Endothelial cell of umbilical vein (primary cell): ENCODE data around the gene PPP1R3D. TPM values are rescaled to one million over a fixed set of nuclear protein-coding genes. Genes with fewer than 3 reads are reported as not detected.
A peak's percentile ranks its signal among the peaks of the same experiment; 100 is the strongest.

Experiments
- BruUV-seq: library from RNA; stranded (reverse); fragments of 400-500 nt; replicated peaks from 2 replicates; lab custom pipeline; 2021; lab: Mats Ljungman, UMichigan
- CTCF ChIA-PET: fragments of 300-600, 350-600 bp; sonication (Branson Sonifier 250); formaldehyde crosslinking; loops from one replicate; lab custom pipeline; 2021; ENCODE audit warnings: antibody characterized with exemption, inconsistent platforms; lab: Charles Lee
- POLR2A ChIA-PET: fragments of 300-600, 350-600 bp; sonication (Branson Sonifier 250); formaldehyde crosslinking; loops from one replicate; lab custom pipeline; 2021; ENCODE audit warnings: antibody characterized with exemption, inconsistent platforms; lab: Charles Lee
- DNase-seq: peaks from one replicate; pipeline ENCODE4 v3.0.0-alpha.2; 2011; ENCODE audit warnings: low read depth, low spot score
- FAIRE-seq: peaks from 2 replicates; lab custom pipeline; 2011; peaks lifted over from hg19 to GRCh38; lab: Jason Lieb, UNC
- H2AFZ ChIP-seq: 2 replicates; pipeline ENCODE4 v1.6.0; 2012; ENCODE audit warnings: low read depth, low read length, control low read depth, inconsistent platforms
- H3K27ac ChIP-seq: 2 replicates; pipeline ENCODE4 v1.5.1; 2011; ENCODE audit warnings: low read depth, mild to moderate bottlenecking, control low read depth, low read length, moderate library complexity; ENCODE audit not compliant: insufficient read depth
- H3K27me3 ChIP-seq, 2 experiments: 2 replicates each; pipeline versions ENCODE4 v1.6.0 to v1.6.1; 2011; ENCODE audit warnings: low read length in 2 of 2, mixed read lengths in 1 of 2; ENCODE audit not compliant: control insufficient read depth in 2 of 2, insufficient read depth in 2 of 2
- H3K36me3 ChIP-seq, 2 experiments: 2 replicates in 1 of 2; 3 replicates in 1 of 2; pipeline ENCODE4 v1.5.1; 2011; ENCODE audit warnings: low read length in 2 of 2, mild to moderate bottlenecking in 1 of 2, moderate library complexity in 1 of 2; ENCODE audit not compliant: control insufficient read depth in 2 of 2, insufficient read depth in 2 of 2; ENCODE audit errors: extremely low read depth in 1 of 2
- H3K4me1 ChIP-seq: 3 replicates; pipeline ENCODE4 v1.5.1; 2011; ENCODE audit warnings: mild to moderate bottlenecking, low read length; ENCODE audit not compliant: control insufficient read depth, insufficient read depth; ENCODE audit errors: extremely low read depth
- H3K4me2 ChIP-seq: 2 replicates; pipeline ENCODE4 v1.6.1; 2011; ENCODE audit warnings: low read length, control low read depth, mixed read lengths; ENCODE audit not compliant: insufficient read depth
- H3K4me3 ChIP-seq, 3 experiments: fragments of 200-600 bp in 1 of 3; sonication (generic), shearing (Covaris generic) in 1 of 3; replicated peaks in 1 of 3; 2 replicates each; pipeline ENCODE4 v1.5.1; 2011 to 2016; ENCODE audit warnings: control low read depth in 3 of 3, low read length in 3 of 3, mild to moderate bottlenecking in 2 of 3, inconsistent platforms in 1 of 3, low read depth in 1 of 3, moderate library complexity in 1 of 3; ENCODE audit not compliant: insufficient read depth in 1 of 3
- H3K79me2 ChIP-seq: 2 replicates; pipeline ENCODE4 v1.6.0; 2012; ENCODE audit warnings: low read length, inconsistent platforms; ENCODE audit not compliant: control insufficient read depth, insufficient read depth
- H3K9ac ChIP-seq: replicated peaks from 2 replicates; pipeline ENCODE3; 2011; ENCODE audit warnings: low read length, control low read depth; ENCODE audit not compliant: insufficient read depth; ENCODE audit errors: extremely low read depth
- H3K9me1 ChIP-seq: replicated peaks from 3 replicates; pipeline ENCODE4 v1.6.0; 2011; ENCODE audit warnings: mild to moderate bottlenecking, low read length; ENCODE audit not compliant: control insufficient read depth, insufficient read depth; ENCODE audit errors: extremely low read depth
- H3K9me3 ChIP-seq: replicated peaks from 2 replicates; pipeline ENCODE4 v1.5.1; 2012; ENCODE audit warnings: low read length, inconsistent platforms; ENCODE audit not compliant: control insufficient read depth, insufficient read depth
- H4K20me1 ChIP-seq: replicated peaks from 2 replicates; pipeline ENCODE3; 2011; ENCODE audit warnings: mild to moderate bottlenecking, low read length; ENCODE audit not compliant: control insufficient read depth, insufficient read depth; ENCODE audit errors: extremely low read depth
- CTCF ChIP-seq, 2 donors: IDR thresholded peaks; 1 replicate in 1 of 2; 2 replicates in 1 of 2; pipeline ENCODE4 v1.5.1; 2011; ENCODE audit warnings: low read length in 2 of 2, mild to moderate bottlenecking in 2 of 2, moderate library complexity in 2 of 2, control low read depth in 1 of 2, inconsistent platforms in 1 of 2, low read depth in 1 of 2; ENCODE audit not compliant: insufficient read depth in 1 of 2; ENCODE audit errors: extremely low read depth in 1 of 2
- EZH2 ChIP-seq: IDR thresholded peaks from 2 replicates; pipeline ENCODE4 v1.6.1; 2012; ENCODE audit warnings: borderline replicate concordance, low read depth, mild to moderate bottlenecking, moderate library complexity, low read length, inconsistent platforms; ENCODE audit not compliant: severe bottlenecking
- FOS ChIP-seq: IDR thresholded peaks from 2 replicates; pipeline ENCODE4 v1.6.1; 2011; ENCODE audit warnings: mild to moderate bottlenecking, low read length, moderate library complexity, borderline replicate concordance; ENCODE audit not compliant: insufficient read depth
- GATA2 ChIP-seq: IDR thresholded peaks from 2 replicates; pipeline ENCODE4 v1.7.0; 2011; ENCODE audit warnings: low read depth, mild to moderate bottlenecking, moderate library complexity, mixed read lengths, low read length; ENCODE audit not compliant: insufficient read length, insufficient read depth
- JUN ChIP-seq: IDR thresholded peaks from 2 replicates; pipeline ENCODE4 v1.6.1; 2011; ENCODE audit warnings: borderline replicate concordance, low read depth; ENCODE audit not compliant: insufficient read length, insufficient read depth
- MAX ChIP-seq: IDR thresholded peaks from 2 replicates; pipeline ENCODE4 v1.6.1; 2011; ENCODE audit not compliant: insufficient read depth, insufficient read length
- MYC ChIP-seq: IDR thresholded peaks from one replicate; pipeline ENCODE4 v1.6.1; 2011; ENCODE audit warnings: mild to moderate bottlenecking, low read depth, low read length
- POLR2AphosphoS5 ChIP-seq: IDR thresholded peaks from 2 replicates; pipeline ENCODE4 v1.6.1; 2012; ENCODE audit warnings: low read depth, mild to moderate bottlenecking, control low read depth, low read length, moderate library complexity; ENCODE audit not compliant: insufficient read depth
- dilution Hi-C: fragments of 300-500 bp; cut with MboI; formaldehyde crosslinking; loops from one replicate; pipeline ENCODE4 v1.15.0; 2019; ENCODE audit warnings: low sequenced_read_pairs; ENCODE audit not compliant: extremely low pct_ligation_motif_present
- intact Hi-C: fragments of 100-400 bp; cut with micrococcal nuclease; formaldehyde crosslinking; loops from one replicate; pipeline ENCODE4 v1.10.0; 2022
- polyA plus RNA-seq, 4 experiments: library from polyadenylated mRNA; depleted of rRNA in 3 of 4; stranded (reverse) in 3 of 4; unstranded in 1 of 4; fragments of >200 nt; gene quantifications; 2 replicates each; pipeline versions ENCODE4 v1.2.1 to v1.2.3, GENCODE V29; 2011 to 2012; ENCODE audit warnings: missing spikeins in 1 of 4
- total RNA-seq: library from RNA; stranded (reverse); gene quantifications from 2 replicates; pipeline ENCODE4 v1.2.3, GENCODE V29; 2021

PPP1R3D gene
- total and polyA plus RNA-seq, 2 donors (not counting 3 experiments of a cell fraction or from before 2014, with no cell fraction given): 1.7 to 5.2 TPM

- Histone ChIP-seq H3K79me2 (peaks cover 4% of the 10 kb centered on the region), H3K9ac (no peak overlapping the region), H3K4me3 (peak overlapping the region in 2 of 3 experiments; percentile 43 to 55), H4K20me1 (no peaks in the 10 kb centered on the region), H3K27me3 (peaks cover under 1 to 2% of the 10 kb centered on the region in 2 experiments), H3K9me1 (no peaks in the 10 kb centered on the region), H3K4me1 (peaks cover 3% of the 10 kb centered on the region), H3K9me3 (no peaks in the 10 kb centered on the region), H3K36me3 (no peaks in the 10 kb centered on the region), H3K27ac (no peak overlapping the region), H3K4me2 (peak overlapping the region; percentile 83), H2AFZ (peak overlapping the region; percentile 90)
- FAIRE-seq (peak; percentile 24), DNase-seq (peak; percentile 56)
- dilution Hi-C loops: no loop called here
- ChIA-PET POLR2A (interaction anchor here (1.0 kb wide), 1 partner anchor 21 kb away, joined by 3 read pairs; no protein-coding TSS in a partner anchor), CTCF (interaction anchor here (1.0 to 2.6 kb wide), 9 partner anchors 9 to 60 kb away, joined by 3 to 28 read pairs (median 6); no protein-coding TSS in a partner anchor)
- TF ChIP-seq FOS (no peak), CTCF (IDR thresholded peaks at IDR 0.05; ENCODE audit: extremely low read depth in 1 of 2, insufficient read depth in 1 of 2, low read depth in 1 of 2, low read length in 2 of 2) (peak; percentile 93 to 94)
- no TSS peak for BruUV-seq
- intact Hi-C loops: no loop called here
Measured at GRCh38 chr20:59933849-59934585, 6.1 kb downstream of the PPP1R3D start.

- H3K27ac ChIP-seq: no peak within 1 kb of the TSS
- peak within 1 kb of the TSS; percentile 90 for H2AFZ ChIP-seq
- H3K9me3 ChIP-seq: no peaks in the 10 kb centered on the region
- DNase-seq (no peak), FAIRE-seq (no peak)
- no peak within 1 kb of the TSS for H3K9ac ChIP-seq
- no peaks in the 10 kb centered on the region for H3K79me2 ChIP-seq
- no TSS peak for BruUV-seq
- peaks cover 2 to 3% of the 10 kb centered on the region in 2 experiments for H3K27me3 ChIP-seq
- intact Hi-C loops: no loop called here
- TF ChIP-seq MYC: no peak
- no peak for TF ChIP-seq JUN
- no peak for TF ChIP-seq MAX
- TF ChIP-seq FOS: no peak
- no peak for TF ChIP-seq EZH2
- no peak for TF ChIP-seq GATA2
- no peak for TF ChIP-seq POLR2AphosphoS5
- H3K9me1 ChIP-seq: no peaks in the 10 kb centered on the region
- ChIA-PET CTCF (interaction anchor here (1.1 to 2.6 kb wide), 7 partner anchors 10 to 59 kb away, joined by 3 to 28 read pairs (median 7); no protein-coding TSS in a partner anchor), POLR2A (no interaction called here)
- no peaks in the 10 kb centered on the region for H4K20me1 ChIP-seq
- dilution Hi-C loops: no loop called here
- peaks cover 3% of the 10 kb centered on the region for H3K4me1 ChIP-seq
- H3K36me3 ChIP-seq: no peaks in the 10 kb centered on the region
- H3K4me3 ChIP-seq: peak within 1 kb of the TSS in 2 of 3 experiments; percentile 43 to 55
- peak within 1 kb of the TSS; percentile 83 for H3K4me2 ChIP-seq
Measured at GRCh38 chr20:59933296-59933848, 6.7 kb downstream of the PPP1R3D start, which contains the start of gene SYCP2. TSS of gene SYCP2 (minus strand) at chr20:59933637. CDS start at chr20:59922413, 11,224 bp downstream.
